Caco-2 (cell line): Measurements from ENCODE around the gene CCL1. TPM values are rescaled to one million over a fixed set of nuclear protein-coding genes. Genes with fewer than 3 reads are reported as not detected.

ENCODE experiments used
- BruUV-seq: library from RNA; stranded (reverse); fragments of 400-500 nt; replicated peaks from 2 replicates; lab custom pipeline; 2021; lab: Mats Ljungman, UMichigan
- CTCF ChIA-PET: fragments of 300-600 bp; sonication (Branson Sonifier 250); formaldehyde crosslinking; loops from one replicate; lab custom pipeline; 2022; ENCODE audit warnings: antibody characterized with exemption; lab: Charles Lee
- POLR2A ChIA-PET: fragments of 300-600 bp; sonication (Branson Sonifier 250); formaldehyde crosslinking; loops from one replicate; lab custom pipeline; 2022; ENCODE audit warnings: antibody characterized with exemption; lab: Charles Lee
- DNase-seq, 2 experiments: peaks; one replicate each; pipeline versions ENCODE4 v3.0.0 to v3.0.0-alpha.2; 2020 to 2022
- H3K27me3 ChIP-seq: replicated peaks from 2 replicates; pipeline ENCODE4 v1.6.0; 2011; ENCODE audit warnings: low read length; ENCODE audit not compliant: control insufficient read depth, insufficient read depth
- H3K36me3 ChIP-seq: 2 replicates; pipeline ENCODE4 v1.5.1; 2011; ENCODE audit warnings: low read length; ENCODE audit not compliant: control insufficient read depth, insufficient read depth
- H3K4me1 ChIP-seq: fragments of 250-450 bp; sonication (Bioruptor Pico); 2 replicates; pipeline ENCODE4 v1.5.1; 2020; ENCODE audit warnings: mild to moderate bottlenecking
- H3K4me3 ChIP-seq: 2 replicates; pipeline ENCODE4 v1.5.1; 2011; ENCODE audit warnings: low read depth, mild to moderate bottlenecking, control low read depth, low read length
- H3K9me3 ChIP-seq: fragments of 250-450 bp; sonication (Bioruptor Pico); 2 replicates; pipeline ENCODE4 v1.5.1; 2020; ENCODE audit warnings: mild to moderate bottlenecking, moderate library complexity
- H3K27ac Mint-ChIP-seq: one replicate; pipeline ENCODE4 v1.8.0; 2022; ENCODE audit warnings: mixed read lengths; ENCODE audit not compliant: unreplicated experiment
- H3K27me3 Mint-ChIP-seq: one replicate; pipeline ENCODE4 v1.8.0; 2022; ENCODE audit warnings: mixed read lengths; ENCODE audit not compliant: insufficient read depth, unreplicated experiment
- H3K36me3 Mint-ChIP-seq: one replicate; pipeline ENCODE4 v1.8.0; 2022; ENCODE audit warnings: mild to moderate bottlenecking, mixed read lengths; ENCODE audit not compliant: insufficient read depth, unreplicated experiment
- H3K4me1 Mint-ChIP-seq: one replicate; pipeline ENCODE4 v1.8.0; 2022; ENCODE audit warnings: low read depth, mixed read lengths; ENCODE audit not compliant: unreplicated experiment
- H3K4me3 Mint-ChIP-seq: one replicate; pipeline ENCODE4 v1.8.0; 2022; ENCODE audit warnings: mild to moderate bottlenecking, moderate library complexity, mixed read lengths; ENCODE audit not compliant: unreplicated experiment
- H3K9me3 Mint-ChIP-seq: one replicate; pipeline ENCODE4 v1.8.0; 2022; ENCODE audit warnings: mixed read lengths; ENCODE audit not compliant: unreplicated experiment
- CTCF ChIP-seq, 2 experiments: fragments of 200-600 bp in 1 of 2; IDR thresholded peaks; 1 replicate in 1 of 2; 2 replicates in 1 of 2; pipeline versions ENCODE4 v1.5.1 to v1.8.0; 2011 to 2022; ENCODE audit warnings: antibody characterized with exemption in 1 of 2, control low read depth in 1 of 2, inconsistent platforms in 1 of 2, low read depth in 1 of 2, low read length in 1 of 2, mild to moderate bottlenecking in 1 of 2, moderate library complexity in 1 of 2; ENCODE audit not compliant: insufficient read depth in 1 of 2, severe bottlenecking in 1 of 2, unreplicated experiment in 1 of 2
- intact Hi-C: fragments of 100-400 bp; cut with micrococcal nuclease; formaldehyde crosslinking; loops from one replicate; pipeline ENCODE4 v1.10.0; 2022; ENCODE audit not compliant: unreplicated experiment
- total RNA-seq: library from RNA; stranded (reverse); gene quantifications from 2 replicates; pipeline ENCODE4 v1.2.3, GENCODE V29; 2022

The CCL1 gene
- total RNA-seq, 1 experiment from 2014 or later = not detected

- Mint-ChIP-seq H3K4me1 (peaks cover 7% of the 10 kb centered on the region), H3K27ac (no peak overlapping the region), H3K36me3 (no peaks in the 10 kb centered on the region), H3K27me3 (peaks cover 25% of the 10 kb centered on the region), H3K9me3 (no peaks in the 10 kb centered on the region), H3K4me3 (no peak overlapping the region)
- CTCF ChIA-PET = no interaction called here
- no peaks in the 10 kb centered on the region for H3K9me3 ChIP-seq
- H3K4me3 ChIP-seq = no peak overlapping the region
- intact Hi-C loops = no loop called here
- no peaks in the 10 kb centered on the region for H3K27me3 ChIP-seq
- POLR2A ChIA-PET = no interaction called here
- DNase-seq = no peak
- no peaks in the 10 kb centered on the region for H3K36me3 ChIP-seq
- BruUV-seq = no TSS peak
- no peak for TF ChIP-seq CTCF (IDR thresholded peaks at IDR 0.05; ENCODE audit: insufficient read depth in 1 of 2, low read depth in 1 of 2, low read length in 1 of 2, severe bottlenecking in 1 of 2, unreplicated experiment in 1 of 2)
- no peaks in the 10 kb centered on the region for H3K4me1 ChIP-seq
Observed at GRCh38 chr17:34409352-34409751, 46.3 kb upstream of the CCL1 start.

GRCh38 chr17:34408439-34408838 is 45.4 kb upstream of the CCL1 start:
- no peaks in the 10 kb centered on the region for H3K4me1 ChIP-seq
- no peak overlapping the region for H3K4me3 ChIP-seq
- POLR2A ChIA-PET = no interaction called here
- H3K36me3 ChIP-seq = no peaks in the 10 kb centered on the region
- peaks cover 19% of the 10 kb centered on the region for H3K27me3 Mint-ChIP-seq
- H3K27me3 ChIP-seq = no peaks in the 10 kb centered on the region
- H3K4me3 Mint-ChIP-seq = no peak overlapping the region
- intact Hi-C loops = no loop called here
- H3K36me3 Mint-ChIP-seq = no peaks in the 10 kb centered on the region
- H3K9me3 ChIP-seq = no peaks in the 10 kb centered on the region
- no peak for TF ChIP-seq CTCF (IDR thresholded peaks at IDR 0.05; ENCODE audit: insufficient read depth in 1 of 2, low read depth in 1 of 2, low read length in 1 of 2, severe bottlenecking in 1 of 2, unreplicated experiment in 1 of 2)
- no peak for DNase-seq
- no peak overlapping the region for H3K27ac Mint-ChIP-seq
- BruUV-seq = no TSS peak
- CTCF ChIA-PET = interaction anchor here (0.8 kb wide), 1 partner anchor 13 kb away, joined by 3 read pairs; no protein-coding TSS in a partner anchor
- H3K9me3 Mint-ChIP-seq = no peaks in the 10 kb centered on the region
- peaks cover 7% of the 10 kb centered on the region for H3K4me1 Mint-ChIP-seq

GRCh38 chr17:34406226-34406625 is 43.2 kb upstream of the CCL1 start:
- Histone ChIP-seq H3K4me1 (no peaks in the 10 kb centered on the region), H3K36me3 (no peaks in the 10 kb centered on the region), H3K9me3 (no peaks in the 10 kb centered on the region), H3K27me3 (no peaks in the 10 kb centered on the region; the same call in 1 of the 2 replicates), H3K4me3 (no peak overlapping the region)
- intact Hi-C loops = no loop called here
- no peak for DNase-seq
- BruUV-seq = no TSS peak
- no peaks in the 10 kb centered on the region for H3K36me3 Mint-ChIP-seq
- H3K4me3 Mint-ChIP-seq = no peak overlapping the region
- H3K27ac Mint-ChIP-seq = no peak overlapping the region
- ChIA-PET POLR2A (no interaction called here), CTCF (no interaction called here)
- no peak for TF ChIP-seq CTCF (IDR thresholded peaks at IDR 0.05; ENCODE audit: insufficient read depth in 1 of 2, low read depth in 1 of 2, low read length in 1 of 2, severe bottlenecking in 1 of 2, unreplicated experiment in 1 of 2)
- peaks cover 13% of the 10 kb centered on the region for H3K27me3 Mint-ChIP-seq
- no peaks in the 10 kb centered on the region for H3K9me3 Mint-ChIP-seq
- H3K4me1 Mint-ChIP-seq = peaks cover 4% of the 10 kb centered on the region
